Peyer's patch (tissue), 4 donors: ENCODE measurements around the gene GASK1A. TPM values are rescaled to one million over a fixed set of nuclear protein-coding genes. Genes with fewer than 3 reads are reported as not detected.

Experiments used
- DNase-seq, 3 donors: peaks; one replicate each; pipeline ENCODE4 v3.0.0-alpha.2; 2017 to 2019
- H3K27ac ChIP-seq, 4 donors: fragments of 200-600 bp; sonication (generic); one replicate each; pipeline ENCODE4 v1.5.1; 2016 to 2019
- H3K27me3 ChIP-seq, 2 donors: fragments of 200-600 bp; sonication (generic); one replicate each; pipeline ENCODE4 v1.5.1; 2019
- H3K36me3 ChIP-seq, 3 donors: fragments of 200-600 bp; sonication (generic); one replicate each; pipeline ENCODE4 v1.5.1; 2016 to 2019
- H3K4me1 ChIP-seq, 4 donors: fragments of 200-600 bp; sonication (generic); one replicate each; pipeline ENCODE4 v1.5.1; 2016 to 2019
- H3K4me3 ChIP-seq, 4 donors: fragments of 200-600 bp; sonication (generic); 1 replicate in 3 of 4; 2 replicates in 1 of 4; pipeline ENCODE4 v1.5.1; 2016 to 2019; ENCODE audit warnings: mild to moderate bottlenecking in 1 of 4
- H3K9me3 ChIP-seq, 4 donors: fragments of 200-600 bp; sonication (generic); one replicate each; pipeline ENCODE4 v1.5.1; 2016 to 2019; ENCODE audit warnings: mild to moderate bottlenecking in 1 of 4
- POLR2A ChIP-seq, 2 donors: fragments of 450-650 bp; IDR thresholded peaks; one replicate each; pipeline ENCODE4 v1.5.1; 2017; ENCODE audit warnings: antibody characterized with exemption in 2 of 2, mild to moderate bottlenecking in 2 of 2, moderate library complexity in 2 of 2
- total RNA-seq, 4 donors: library from RNA; depleted of rRNA; stranded (reverse); fragments of >200 nt; gene quantifications; one replicate each; pipeline ENCODE4 v1.1.0, GENCODE V29; 2016
- TF ChIP-seq, protein P1 (sequence below), 6 experiments: fragments of 450-650 bp in 4 of 6; fragments of 200-600 bp in 2 of 6; sonication (generic) in 1 of 6; IDR thresholded peaks; one replicate each; pipeline ENCODE4 v1.5.1; 2017 to 2019; ENCODE audit warnings: antibody characterized with exemption in 6 of 6, mild to moderate bottlenecking in 3 of 6, moderate library complexity in 1 of 6

Gene GASK1A
- total RNA-seq, 4 donors from 2014 or later = 1.8 to 9.1 (median 6.3) TPM

DNA sequence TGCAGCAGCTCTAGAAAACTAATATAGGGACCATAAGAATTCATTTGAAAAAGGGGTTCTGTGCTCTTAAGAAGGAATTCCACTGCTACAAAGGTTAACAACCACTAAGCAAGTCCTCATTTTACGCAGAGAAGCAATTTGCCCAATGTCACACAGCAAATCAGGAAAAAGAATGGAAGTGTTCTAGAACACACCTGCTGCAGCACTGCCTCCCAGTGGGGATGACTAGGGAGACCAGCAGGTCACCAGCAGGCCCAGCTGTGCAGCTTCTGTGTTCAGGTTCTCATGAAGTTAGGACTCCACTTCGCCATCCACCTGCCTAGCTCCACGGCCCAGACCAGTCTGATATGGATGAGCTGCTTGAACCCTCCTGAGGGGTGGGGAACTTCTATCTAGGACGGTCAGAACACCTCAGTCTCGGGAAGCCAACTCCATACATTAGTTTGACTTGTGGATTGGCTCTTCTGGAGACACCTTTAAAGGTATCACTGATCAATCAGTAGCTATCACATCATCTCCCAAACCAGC, 108.2 kb downstream of the GASK1A start:
- TF ChIP-seq, protein P1, sequence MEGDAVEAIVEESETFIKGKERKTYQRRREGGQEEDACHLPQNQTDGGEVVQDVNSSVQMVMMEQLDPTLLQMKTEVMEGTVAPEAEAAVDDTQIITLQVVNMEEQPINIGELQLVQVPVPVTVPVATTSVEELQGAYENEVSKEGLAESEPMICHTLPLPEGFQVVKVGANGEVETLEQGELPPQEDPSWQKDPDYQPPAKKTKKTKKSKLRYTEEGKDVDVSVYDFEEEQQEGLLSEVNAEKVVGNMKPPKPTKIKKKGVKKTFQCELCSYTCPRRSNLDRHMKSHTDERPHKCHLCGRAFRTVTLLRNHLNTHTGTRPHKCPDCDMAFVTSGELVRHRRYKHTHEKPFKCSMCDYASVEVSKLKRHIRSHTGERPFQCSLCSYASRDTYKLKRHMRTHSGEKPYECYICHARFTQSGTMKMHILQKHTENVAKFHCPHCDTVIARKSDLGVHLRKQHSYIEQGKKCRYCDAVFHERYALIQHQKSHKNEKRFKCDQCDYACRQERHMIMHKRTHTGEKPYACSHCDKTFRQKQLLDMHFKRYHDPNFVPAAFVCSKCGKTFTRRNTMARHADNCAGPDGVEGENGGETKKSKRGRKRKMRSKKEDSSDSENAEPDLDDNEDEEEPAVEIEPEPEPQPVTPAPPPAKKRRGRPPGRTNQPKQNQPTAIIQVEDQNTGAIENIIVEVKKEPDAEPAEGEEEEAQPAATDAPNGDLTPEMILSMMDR (IDR thresholded peaks at IDR 0.05) = no peak
- TF ChIP-seq POLR2A (IDR thresholded peaks at IDR 0.05) = no peak
- Histone ChIP-seq H3K27me3 (no peaks in the 10 kb centered on the region), H3K4me1 (no peaks in the 10 kb centered on the region), H3K4me3 (no peak overlapping the region), H3K27ac (no peak overlapping the region), H3K36me3 (no peaks in the 10 kb centered on the region), H3K9me3 (no peaks in the 10 kb centered on the region)
- DNase-seq = no peak

DNA sequence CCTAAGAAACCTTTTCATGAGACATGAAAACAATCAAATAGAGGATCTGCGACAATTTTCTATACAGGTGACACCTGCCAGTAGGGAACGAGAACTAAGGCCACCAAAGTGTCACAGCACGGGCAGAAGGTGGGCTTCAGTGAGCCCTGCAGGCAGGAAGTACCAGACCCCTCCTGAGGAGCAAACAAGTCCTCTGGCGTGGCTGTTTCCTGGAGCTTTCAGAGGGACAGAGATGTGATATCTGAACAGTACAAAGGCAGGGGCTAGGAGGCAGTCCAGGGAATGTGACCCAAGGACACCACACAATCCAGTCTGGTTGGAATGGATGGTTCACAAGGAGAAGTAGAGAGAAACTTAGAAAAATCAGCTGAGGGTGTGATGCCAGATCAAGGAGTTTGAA, 110.0 kb downstream of the GASK1A start:
- TF ChIP-seq, protein P1 (IDR thresholded peaks at IDR 0.05) = no peak
- TF ChIP-seq POLR2A (IDR thresholded peaks at IDR 0.05) = no peak
- Histone ChIP-seq H3K36me3 (no peaks in the 10 kb centered on the region), H3K9me3 (no peaks in the 10 kb centered on the region), H3K27me3 (no peaks in the 10 kb centered on the region), H3K4me3 (no peak overlapping the region), H3K4me1 (no peaks in the 10 kb centered on the region), H3K27ac (no peak overlapping the region)
- no peak for DNase-seq

DNA sequence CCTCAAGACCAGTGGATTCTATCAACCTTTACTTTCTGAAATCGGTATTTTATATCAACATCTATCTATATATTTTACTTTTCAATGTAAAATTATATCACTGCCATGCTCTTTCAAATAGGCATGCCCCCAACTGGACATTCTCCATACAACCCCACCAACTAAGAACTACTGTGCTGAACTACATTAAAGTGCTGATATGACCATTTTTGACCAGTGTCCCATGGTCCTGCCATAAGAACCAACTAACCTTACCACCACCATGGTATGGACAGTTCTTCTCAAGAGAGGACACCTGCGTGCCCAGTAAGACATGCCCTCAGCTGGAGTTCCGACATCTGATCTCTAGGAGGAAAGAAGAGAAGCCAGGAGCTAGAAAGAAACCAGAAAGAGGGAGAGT, 111.1 kb downstream of the GASK1A start:
- no peak for DNase-seq
- Histone ChIP-seq H3K9me3 (no peaks in the 10 kb centered on the region), H3K4me3 (no peak overlapping the region), H3K36me3 (no peaks in the 10 kb centered on the region), H3K27me3 (no peaks in the 10 kb centered on the region), H3K4me1 (no peaks in the 10 kb centered on the region), H3K27ac (no peak overlapping the region)
- TF ChIP-seq POLR2A (IDR thresholded peaks at IDR 0.05) = no peak
- TF ChIP-seq, protein P1 (IDR thresholded peaks at IDR 0.05) = no peak

DNA sequence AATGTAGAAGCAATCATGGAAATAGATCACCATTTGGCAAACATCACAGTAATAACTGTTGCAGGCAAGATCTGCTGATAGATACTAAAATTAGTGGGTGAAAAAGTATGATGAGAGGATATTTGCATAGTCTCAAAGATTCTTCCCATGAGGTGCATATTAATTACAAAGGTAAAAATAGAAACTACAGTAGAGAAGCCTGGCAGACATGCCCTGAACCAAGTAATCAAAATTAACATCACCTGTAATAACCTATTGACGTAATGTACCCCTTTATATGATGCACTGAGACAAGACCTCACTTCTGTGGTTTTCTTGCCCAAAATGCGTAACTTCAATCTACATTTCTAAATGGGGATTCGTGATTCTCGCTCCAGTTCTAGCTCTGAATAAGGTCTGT, 112.4 kb downstream of the GASK1A start:
- Histone ChIP-seq H3K27ac (no peak overlapping the region), H3K4me3 (no peak overlapping the region), H3K4me1 (no peaks in the 10 kb centered on the region), H3K36me3 (no peaks in the 10 kb centered on the region), H3K9me3 (no peaks in the 10 kb centered on the region), H3K27me3 (no peaks in the 10 kb centered on the region)
- no peak for TF ChIP-seq POLR2A (IDR thresholded peaks at IDR 0.05)
- TF ChIP-seq, protein P1 (IDR thresholded peaks at IDR 0.05) = no peak
- no peak for DNase-seq

DNA sequence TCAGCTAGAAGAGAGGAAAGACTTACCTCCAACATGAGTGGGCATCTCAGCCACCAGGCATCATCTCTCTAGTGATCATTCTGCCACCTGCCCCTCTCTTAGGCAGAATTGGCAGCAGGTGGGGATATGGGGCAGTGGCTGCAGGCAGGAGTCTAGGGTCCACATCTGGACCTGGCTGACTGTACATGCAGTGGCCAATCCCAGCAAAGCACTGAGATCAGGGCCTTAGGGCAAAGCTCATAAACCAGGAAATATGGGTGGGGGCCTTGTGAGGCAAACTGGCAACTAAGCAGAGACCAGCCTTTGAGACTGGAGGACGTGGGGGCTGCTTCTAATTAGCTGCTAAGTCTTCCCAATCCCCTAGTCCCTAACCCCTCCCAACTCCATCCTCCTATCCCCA, 113.9 kb downstream of the GASK1A start:
- H3K9me3 ChIP-seq = no peaks in the 10 kb centered on the region
- H3K4me3 ChIP-seq = no peak overlapping the region
- H3K27me3 ChIP-seq = no peaks in the 10 kb centered on the region
- TF ChIP-seq, protein P1 (IDR thresholded peaks at IDR 0.05) = no peak
- TF ChIP-seq POLR2A (IDR thresholded peaks at IDR 0.05) = no peak
- no peaks in the 10 kb centered on the region for H3K36me3 ChIP-seq
- H3K27ac ChIP-seq = no peak overlapping the region
- no peaks in the 10 kb centered on the region for H3K4me1 ChIP-seq
- DNase-seq = no peak

DNA sequence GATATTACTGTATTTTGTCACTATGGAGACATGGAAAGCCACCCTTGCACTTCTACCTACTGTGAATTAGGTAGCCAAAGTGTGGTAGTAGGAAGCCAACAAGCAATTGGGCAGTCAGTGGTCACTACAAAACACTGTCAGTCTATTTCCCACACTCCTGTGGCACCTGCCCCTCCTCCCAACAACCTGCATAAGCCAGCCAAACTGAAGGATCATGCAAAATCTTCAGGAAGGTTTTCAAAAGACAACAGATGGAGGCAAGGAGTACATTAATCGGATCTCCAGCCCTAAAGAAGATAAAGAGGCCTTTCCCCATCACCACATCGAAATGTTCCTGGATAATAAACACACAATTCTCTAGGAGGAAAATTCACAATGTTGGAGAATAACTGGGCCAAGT, 114.9 kb downstream of the GASK1A start:
- H3K27ac ChIP-seq = no peak overlapping the region
- no peaks in the 10 kb centered on the region for H3K4me1 ChIP-seq
- H3K27me3 ChIP-seq = no peaks in the 10 kb centered on the region
- no peaks in the 10 kb centered on the region for H3K9me3 ChIP-seq
- no peak for TF ChIP-seq POLR2A (IDR thresholded peaks at IDR 0.05)
- TF ChIP-seq, protein P1 (IDR thresholded peaks at IDR 0.05) = no peak
- no peaks in the 10 kb centered on the region for H3K36me3 ChIP-seq
- no peak overlapping the region for H3K4me3 ChIP-seq
- no peak for DNase-seq
